GM12878 (cell line): ENCODE data around the gene FBXW8. TPM values are rescaled to one million over a fixed set of nuclear protein-coding genes. Genes with fewer than 3 reads are reported as not detected.

ENCODE experiments used
- ATF7 ChIP-seq: fragments of 450-650 bp; IDR thresholded peaks from 2 replicates; pipeline ENCODE4 v1.6.1; 2016; ENCODE audit warnings: low read depth, mild to moderate bottlenecking
- CREB1 ChIP-seq: IDR thresholded peaks from 2 replicates; pipeline ENCODE4 v1.6.1; 2012; ENCODE audit warnings: low read depth, mild to moderate bottlenecking, inconsistent platforms
- FOS ChIP-seq: IDR thresholded peaks from 3 replicates; pipeline ENCODE4 v1.6.1; 2011; ENCODE audit warnings: borderline replicate concordance; ENCODE audit not compliant: insufficient read length; ENCODE audit errors: extremely low read depth
- GATAD2B ChIP-seq: fragments of 450-650 bp; conservative IDR thresholded peaks from 2 replicates; pipeline ENCODE4 v1.6.1; 2017; ENCODE audit warnings: low read depth, mild to moderate bottlenecking, moderate library complexity
- HCFC1 ChIP-seq: fragments of 150-350 bp; IDR thresholded peaks from 2 replicates; pipeline ENCODE4 v1.6.1; 2014; ENCODE audit warnings: low read length
- JUNB ChIP-seq: IDR thresholded peaks from 2 replicates; pipeline ENCODE4 v1.6.1; 2016; ENCODE audit warnings: antibody characterized with exemption, mild to moderate bottlenecking
- KAT2A ChIP-seq: conservative IDR thresholded peaks from 2 replicates; pipeline ENCODE4 v1.6.1; 2011; ENCODE audit warnings: low read depth, low read length; ENCODE audit not compliant: control insufficient read depth
- MEF2A ChIP-seq: IDR thresholded peaks from 2 replicates; pipeline ENCODE4 v1.6.1; 2011; ENCODE audit warnings: low read depth, mild to moderate bottlenecking, low read length, moderate library complexity; ENCODE audit not compliant: insufficient read depth
- MTA3 ChIP-seq: IDR thresholded peaks from 2 replicates; pipeline ENCODE4 v1.6.1; 2012; ENCODE audit warnings: low read length, inconsistent platforms, borderline replicate concordance
- NFXL1 ChIP-seq: fragments of 450-650 bp; IDR thresholded peaks from 2 replicates; pipeline ENCODE4 v1.6.1; 2017; ENCODE audit warnings: antibody characterized with exemption, mild to moderate bottlenecking, borderline replicate concordance
- SIN3A ChIP-seq: IDR thresholded peaks from 2 replicates; pipeline ENCODE4 v1.6.1; 2012; ENCODE audit warnings: low read depth, low read length, improper control_type of control experiment
- SMC3 ChIP-seq: IDR thresholded peaks from 2 replicates; pipeline ENCODE4 v1.6.1; 2011; ENCODE audit warnings: low read length, improper control_type of control experiment, borderline replicate concordance
- SP1 ChIP-seq: IDR thresholded peaks from one replicate; pipeline ENCODE4 v1.6.1; 2011; ENCODE audit warnings: low read depth, low read length
- SUPT20H ChIP-seq: IDR thresholded peaks from 2 replicates; pipeline ENCODE4 v1.6.1; 2011; ENCODE audit warnings: low read depth, mild to moderate bottlenecking, low read length, moderate library complexity, borderline replicate concordance; ENCODE audit not compliant: control insufficient read depth
- TCF7 ChIP-seq: IDR thresholded peaks from 2 replicates; pipeline ENCODE4 v1.6.1; 2014; ENCODE audit warnings: antibody characterized with exemption, borderline replicate concordance
- ZBED1 ChIP-seq: IDR thresholded peaks from 2 replicates; pipeline ENCODE4 v1.6.1; 2016; ENCODE audit warnings: borderline replicate concordance
- polyA plus RNA-seq, 11 experiments: library from polyadenylated mRNA; depleted of rRNA in 4 of 11; unstranded in 6 of 11; stranded (reverse) in 5 of 11; fragments of >200 nt; fragmentation: Nextera tagmentation in 4 of 11; fragmentation: Illumina TruSeq in 1 of 11; extraction: Ambion mirVana in 4 of 11; extraction: Trizol in 1 of 11; gene quantifications; 1 replicate in 1 of 11; 2 replicates in 10 of 11; pipeline versions ENCODE4 v1.2.1 to v1.2.3, GENCODE V29; 2011 to 2016; ENCODE audit warnings: inconsistent platforms in 2 of 11, missing spikeins in 2 of 11, low read depth in 1 of 11
- total RNA-seq, 4 experiments: library from RNA; depleted of rRNA in 3 of 4; stranded (reverse); fragments of >200 nt in 3 of 4; fragmentation: Illumina TruSeq in 1 of 4; extraction: Trizol in 1 of 4; gene quantifications; 2 replicates each; pipeline versions ENCODE4 v1.2.1 to v1.2.3, GENCODE V29; 2013 to 2021
- TF ChIP-seq, protein P1 (sequence below): fragments of 450-650 bp; conservative IDR thresholded peaks from 2 replicates; pipeline ENCODE4 v1.6.1; 2017; ENCODE audit warnings: mild to moderate bottlenecking, moderate library complexity
- TF ChIP-seq, protein P2 (sequence below): fragments of 450-650 bp; IDR thresholded peaks from 2 replicates; pipeline ENCODE4 v1.6.1; 2018; ENCODE audit warnings: mild to moderate bottlenecking, low read depth, moderate library complexity; ENCODE audit not compliant: partially characterized antibody

Gene FBXW8
- total and polyA plus RNA-seq, 10 of the 15 experiments (the other 5 are each of a cell fraction or from before 2014, with no cell fraction given): 0.49 to 7.5 (median 4.4) TPM

DNA sequence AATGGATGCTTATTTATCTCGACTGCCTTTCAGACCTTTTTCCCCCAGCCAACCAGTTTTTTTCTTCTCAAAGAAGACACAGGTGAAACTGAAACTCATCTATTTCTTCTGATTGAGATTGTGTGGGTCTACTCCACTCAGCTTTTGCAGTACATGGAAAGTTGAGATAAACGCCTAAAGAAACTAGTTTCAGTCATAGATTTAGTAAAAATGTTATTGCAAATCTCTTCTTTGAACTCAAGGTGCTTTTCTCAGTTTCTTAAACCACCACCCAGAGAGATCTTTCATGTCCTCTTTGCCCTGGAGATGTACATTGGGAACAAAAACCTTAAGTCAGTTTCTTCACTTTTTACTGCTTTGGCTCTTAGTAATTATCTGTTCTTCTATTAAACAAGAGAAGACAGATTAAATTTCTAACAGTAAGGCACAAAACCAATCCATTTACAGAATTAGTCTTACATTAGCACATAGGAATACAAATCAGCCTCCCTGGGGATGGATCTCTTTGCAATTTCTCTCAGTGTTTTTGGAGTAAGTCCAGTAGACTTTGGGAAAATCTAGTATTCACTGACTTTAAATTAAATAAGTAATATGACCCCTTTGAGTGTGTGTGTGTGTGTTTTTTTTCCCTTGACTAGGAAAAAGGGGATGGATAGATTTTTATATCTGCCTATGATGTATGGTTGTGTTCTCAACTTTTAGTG is 11.6 kb downstream of the FBXW8 start (continued):
- no peak for TF ChIP-seq ZBED1
- no peak for TF ChIP-seq NFXL1
- TF ChIP-seq, protein P1, sequence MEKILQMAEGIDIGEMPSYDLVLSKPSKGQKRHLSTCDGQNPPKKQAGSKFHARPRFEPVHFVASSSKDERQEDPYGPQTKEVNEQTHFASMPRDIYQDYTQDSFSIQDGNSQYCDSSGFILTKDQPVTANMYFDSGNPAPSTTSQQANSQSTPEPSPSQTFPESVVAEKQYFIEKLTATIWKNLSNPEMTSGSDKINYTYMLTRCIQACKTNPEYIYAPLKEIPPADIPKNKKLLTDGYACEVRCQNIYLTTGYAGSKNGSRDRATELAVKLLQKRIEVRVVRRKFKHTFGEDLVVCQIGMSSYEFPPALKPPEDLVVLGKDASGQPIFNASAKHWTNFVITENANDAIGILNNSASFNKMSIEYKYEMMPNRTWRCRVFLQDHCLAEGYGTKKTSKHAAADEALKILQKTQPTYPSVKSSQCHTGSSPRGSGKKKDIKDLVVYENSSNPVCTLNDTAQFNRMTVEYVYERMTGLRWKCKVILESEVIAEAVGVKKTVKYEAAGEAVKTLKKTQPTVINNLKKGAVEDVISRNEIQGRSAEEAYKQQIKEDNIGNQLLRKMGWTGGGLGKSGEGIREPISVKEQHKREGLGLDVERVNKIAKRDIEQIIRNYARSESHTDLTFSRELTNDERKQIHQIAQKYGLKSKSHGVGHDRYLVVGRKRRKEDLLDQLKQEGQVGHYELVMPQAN: no peak
- 0 out of 2 replicates have a peak, but pooled peaks have one; percentile 18 for TF ChIP-seq CREB1
- TF ChIP-seq SP1: no peak
- TF ChIP-seq MTA3: peak; percentile 55; the same call in 1 of the 2 replicates
- TF ChIP-seq SUPT20H: no peak
- TF ChIP-seq ATF7: no peak
- no peak for TF ChIP-seq FOS
- no peak for TF ChIP-seq SIN3A
- TF ChIP-seq HCFC1: no peak
- TF ChIP-seq GATAD2B: no peak
- TF ChIP-seq KAT2A: no peak
- TF ChIP-seq TCF7: peak; percentile 65; the same call in 1 of the 2 replicates
- TF ChIP-seq SMC3: no peak
- TF ChIP-seq JUNB: 0 out of 2 replicates have a peak, but pooled peaks have one; percentile 59
- TF ChIP-seq, protein P2, sequence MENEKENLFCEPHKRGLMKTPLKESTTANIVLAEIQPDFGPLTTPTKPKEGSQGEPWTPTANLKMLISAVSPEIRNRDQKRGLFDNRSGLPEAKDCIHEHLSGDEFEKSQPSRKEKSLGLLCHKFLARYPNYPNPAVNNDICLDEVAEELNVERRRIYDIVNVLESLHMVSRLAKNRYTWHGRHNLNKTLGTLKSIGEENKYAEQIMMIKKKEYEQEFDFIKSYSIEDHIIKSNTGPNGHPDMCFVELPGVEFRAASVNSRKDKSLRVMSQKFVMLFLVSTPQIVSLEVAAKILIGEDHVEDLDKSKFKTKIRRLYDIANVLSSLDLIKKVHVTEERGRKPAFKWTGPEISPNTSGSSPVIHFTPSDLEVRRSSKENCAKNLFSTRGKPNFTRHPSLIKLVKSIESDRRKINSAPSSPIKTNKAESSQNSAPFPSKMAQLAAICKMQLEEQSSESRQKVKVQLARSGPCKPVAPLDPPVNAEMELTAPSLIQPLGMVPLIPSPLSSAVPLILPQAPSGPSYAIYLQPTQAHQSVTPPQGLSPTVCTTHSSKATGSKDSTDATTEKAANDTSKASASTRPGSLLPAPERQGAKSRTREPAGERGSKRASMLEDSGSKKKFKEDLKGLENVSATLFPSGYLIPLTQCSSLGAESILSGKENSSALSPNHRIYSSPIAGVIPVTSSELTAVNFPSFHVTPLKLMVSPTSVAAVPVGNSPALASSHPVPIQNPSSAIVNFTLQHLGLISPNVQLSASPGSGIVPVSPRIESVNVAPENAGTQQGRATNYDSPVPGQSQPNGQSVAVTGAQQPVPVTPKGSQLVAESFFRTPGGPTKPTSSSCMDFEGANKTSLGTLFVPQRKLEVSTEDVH: no peak
- TF ChIP-seq MEF2A: no peak
